Endometrium (tissue), 2 donors: ENCODE data around the gene SVOP.
"Not testable (repeated sequence)": the region's sequence is repeated elsewhere in the genome, so short reads cannot be mapped to it uniquely, and the experiment has no call there.

Experiments
- FAIRE-seq: peaks from 2 replicates; lab custom pipeline; 2012; peaks lifted over from hg19 to GRCh38; lab: Jason Lieb, UNC
- donor health status: control.
- donor health status: control.

The SVOP gene

GRCh38 chr12:109033239-109034196 is 12.7 kb upstream of the SVOP start:
- FAIRE-seq, result no peak

GRCh38 chr12:109029411-109029810 is 8.5 kb upstream of the SVOP start:
- FAIRE-seq, result no peak

GRCh38 chr12:109028624-109029023 is 7.8 kb upstream of the SVOP start:
- not testable (repeated sequence) for FAIRE-seq

GRCh38 chr12:109027767-109028166 is 6.9 kb upstream of the SVOP start:
- no peak for FAIRE-seq

GRCh38 chr12:109020146-109020795 is 597 bp downstream of the SVOP start:
- FAIRE-seq, result no peak

- FAIRE-seq, result no peak
These were observed 2.6 kb downstream of the SVOP start for GRCh38 chr12:109018296-109018695.

GRCh38 chr12:109016978-109017377 is 3.9 kb downstream of the SVOP start:
- no peak for FAIRE-seq

- FAIRE-seq, result no peak
These were observed 4.9 kb downstream of the SVOP start for GRCh38 chr12:109016016-109016415.

GRCh38 chr12:109014984-109015765 is 5.7 kb downstream of the SVOP start:
- FAIRE-seq, result no peak

GRCh38 chr12:109010259-109010658 is 10.6 kb downstream of the SVOP start:
- no peak for FAIRE-seq

- no peak for FAIRE-seq
These were observed 11.1 kb downstream of the SVOP start for GRCh38 chr12:109009766-109010165.

GRCh38 chr12:109004017-109004416 is 16.9 kb downstream of the SVOP start:
- FAIRE-seq, result no peak

GRCh38 chr12:108996320-108996719 is 24.5 kb downstream of the SVOP start:
- no peak for FAIRE-seq

GRCh38 chr12:108995370-108995992 is 25.4 kb downstream of the SVOP start:
- no peak for FAIRE-seq

- FAIRE-seq, result not testable (repeated sequence)
These were observed 30.8 kb downstream of the SVOP start for GRCh38 chr12:108990103-108990502.

- FAIRE-seq, result no peak
These were observed 31.5 kb downstream of the SVOP start for GRCh38 chr12:108989376-108989775.

- no peak for FAIRE-seq
These were observed 35.1 kb downstream of the SVOP start for GRCh38 chr12:108985750-108986149.

- FAIRE-seq, result no peak
These were observed 37.6 kb downstream of the SVOP start for GRCh38 chr12:108983227-108983626.

- no peak for FAIRE-seq
These were observed 38.1 kb downstream of the SVOP start for GRCh38 chr12:108982621-108983219.

- FAIRE-seq, result no peak
These were observed 39.0 kb downstream of the SVOP start for GRCh38 chr12:108981835-108982234.

- FAIRE-seq, result no peak
These were observed 39.8 kb downstream of the SVOP start for GRCh38 chr12:108980831-108981618.
